ENCODE data around the gene RCOR1. TPM values are rescaled to one million over a fixed set of nuclear protein-coding genes. Genes with fewer than 3 reads are reported as not detected.
A peak's percentile ranks its signal among the peaks of the same experiment; 100 is the strongest.

RCOR1 gene
- total and polyA plus RNA-seq, 2 donors from 2014 or later: 4.9 to 17.9 TPM

DNA sequence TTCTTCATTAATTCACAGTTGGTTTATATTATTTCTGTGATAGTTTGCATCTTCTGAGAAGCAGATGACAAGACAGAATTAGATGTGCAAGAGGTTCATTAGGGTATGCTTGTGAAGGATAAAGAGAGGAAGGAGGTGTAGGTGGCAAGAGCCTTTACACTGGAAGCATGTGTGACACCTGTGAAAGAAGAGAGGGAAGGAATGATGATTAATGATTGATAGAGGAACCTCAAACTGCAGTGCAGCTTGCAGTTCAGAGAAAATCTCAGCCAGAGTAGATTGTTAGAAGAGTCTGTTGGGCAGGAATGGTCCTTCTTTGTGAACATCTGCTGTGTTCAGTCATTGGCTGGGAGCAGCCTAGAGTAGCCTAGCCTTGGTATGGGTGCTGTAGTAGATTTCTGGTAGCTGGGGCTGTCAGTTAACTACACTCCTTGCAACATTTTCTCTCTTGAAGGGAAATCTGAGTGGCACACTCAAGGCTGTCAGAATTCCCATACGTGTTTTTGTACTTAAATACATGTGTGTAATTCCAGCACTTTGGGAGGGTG, 9.0 kb downstream of the RCOR1 start:
- DNase-seq (no peak), FAIRE-seq (no peak)
- no peaks in the 10 kb centered on the region for H3K36me3 ChIP-seq (ENCODE audit: control insufficient read depth in 2 of 3, insufficient read depth in 3 of 3, low read length in 3 of 3)
- H3K27me3 ChIP-seq (ENCODE audit: control insufficient read depth, insufficient read depth, low read length): no peaks in the 10 kb centered on the region
- intact Hi-C loops (cut with DNase I): no loop called here
- no peak overlapping the region for H3K27ac ChIP-seq (ENCODE audit: low read depth in 2 of 2, low read length in 2 of 2)
- H3K4me1 ChIP-seq (ENCODE audit: control insufficient read depth in 2 of 3, insufficient read depth in 2 of 3, low read depth in 1 of 3, low read length in 3 of 3): peaks cover 0 to 6% (median 0%) of the 10 kb centered on the region in 3 donors
- TF ChIP-seq CTCF (IDR thresholded peaks at IDR 0.05; ENCODE audit: borderline replicate concordance, extremely low read depth, insufficient read depth): no peak
- H3K4me3 ChIP-seq (ENCODE audit: low read length in 3 of 3): no peak overlapping the region
- no peak overlapping the region for H3K9ac ChIP-seq (ENCODE audit: low read length in 3 of 3)
- H3K9me3 ChIP-seq (ENCODE audit: control insufficient read depth in 2 of 3, insufficient read depth in 1 of 3, low read length in 3 of 3): no peaks in the 10 kb centered on the region

DNA sequence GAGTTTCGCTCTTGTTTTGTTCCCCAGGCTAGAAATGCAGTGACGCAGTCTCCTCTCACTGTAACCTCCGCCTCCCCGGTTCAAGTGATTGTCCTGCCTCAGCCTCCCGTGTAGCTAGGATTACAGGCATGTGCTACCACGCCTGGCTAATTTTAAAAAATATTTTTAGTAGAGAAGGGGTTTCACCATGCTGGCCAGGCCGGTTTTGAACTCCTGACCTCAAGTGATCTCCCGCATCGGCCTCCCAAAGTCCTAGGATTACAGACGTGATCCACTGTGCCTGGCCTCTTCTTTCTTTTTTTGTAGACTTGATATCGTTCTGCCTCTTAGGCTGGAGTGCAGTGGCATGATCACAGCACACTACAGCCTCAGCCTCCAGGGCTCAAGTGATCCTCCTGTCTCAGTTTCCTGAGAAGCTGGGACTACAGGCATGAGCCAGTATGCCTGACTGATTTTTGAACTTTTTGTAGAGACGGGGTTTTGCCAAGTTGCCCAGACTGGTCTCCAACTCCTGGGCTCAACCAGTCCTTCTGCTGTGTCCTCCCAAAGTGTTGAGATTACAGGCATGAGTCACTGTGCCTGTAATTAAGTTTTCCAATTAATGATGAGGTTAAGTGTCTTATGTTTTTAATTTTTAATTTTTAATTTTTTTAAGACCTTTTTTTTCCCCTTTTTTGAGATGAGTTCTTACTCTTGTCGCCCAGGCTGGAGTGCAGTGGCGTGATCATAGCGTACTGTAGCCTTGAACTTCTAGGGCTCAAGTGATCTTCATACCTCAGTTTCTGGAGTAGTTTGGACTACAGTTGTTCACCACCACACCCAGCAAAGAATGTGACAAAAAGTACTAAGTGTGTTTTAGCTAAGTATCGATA, 10.2 kb downstream of the RCOR1 start:
- intact Hi-C loops (cut with DNase I): no loop called here
- DNase-seq: peak in 1 of 5 donors; percentile 15

DNA sequence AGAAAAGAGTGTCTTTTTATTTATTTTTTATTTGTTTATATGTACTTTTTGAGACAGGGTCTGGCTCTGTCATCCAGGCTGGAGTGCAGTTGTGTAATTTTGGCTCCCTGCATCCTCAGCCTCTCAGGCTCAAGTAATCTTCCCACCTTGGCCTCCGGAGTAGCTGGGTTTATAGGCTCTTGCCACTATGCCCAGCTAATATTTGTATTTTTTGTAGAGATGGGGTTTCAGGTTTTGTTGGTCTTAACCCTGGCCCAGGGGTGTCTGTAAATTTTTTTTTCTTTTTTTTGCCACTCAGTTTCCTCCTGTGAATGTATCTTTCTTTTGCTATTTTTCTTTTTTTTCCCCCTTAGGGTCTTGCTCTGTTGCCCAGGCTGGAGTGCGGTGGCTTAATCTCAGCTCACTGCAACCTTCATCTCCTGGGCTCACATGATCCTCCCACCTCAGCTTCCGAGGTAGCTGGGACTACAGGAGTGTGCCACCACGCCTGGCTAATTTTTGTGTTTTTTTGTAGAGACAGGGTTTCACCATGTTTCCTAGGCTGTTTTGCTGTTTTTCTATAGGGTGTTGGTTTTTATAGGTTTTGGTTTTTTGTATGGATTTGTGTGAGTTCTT, 11.0 kb downstream of the RCOR1 start:
- no peak overlapping the region for H3K4me3 ChIP-seq (ENCODE audit: low read length in 3 of 3)
- FAIRE-seq (no peak), DNase-seq (no peak)
- H3K27me3 ChIP-seq (ENCODE audit: control insufficient read depth, insufficient read depth, low read length): no peaks in the 10 kb centered on the region
- peaks cover 0 to 6% (median 0%) of the 10 kb centered on the region in 3 donors for H3K4me1 ChIP-seq (ENCODE audit: control insufficient read depth in 2 of 3, insufficient read depth in 2 of 3, low read depth in 1 of 3, low read length in 3 of 3)
- no peaks in the 10 kb centered on the region for H3K9me3 ChIP-seq (ENCODE audit: control insufficient read depth in 2 of 3, insufficient read depth in 1 of 3, low read length in 3 of 3)
- no peak for TF ChIP-seq CTCF (IDR thresholded peaks at IDR 0.05; ENCODE audit: borderline replicate concordance, extremely low read depth, insufficient read depth)
- H3K9ac ChIP-seq (ENCODE audit: low read length in 3 of 3): no peak overlapping the region
- intact Hi-C loops (cut with DNase I): no loop called here
- H3K27ac ChIP-seq (ENCODE audit: low read depth in 2 of 2, low read length in 2 of 2): no peak overlapping the region
- H3K36me3 ChIP-seq (ENCODE audit: control insufficient read depth in 2 of 3, insufficient read depth in 3 of 3, low read length in 3 of 3): no peaks in the 10 kb centered on the region

More for the DNA sequence above, 10.2 kb downstream of the RCOR1 start:
- Histone ChIP-seq H3K36me3 (ENCODE audit: control insufficient read depth in 2 of 3, insufficient read depth in 3 of 3, low read length in 3 of 3) (no peaks in the 10 kb centered on the region), H3K4me3 (ENCODE audit: low read length in 3 of 3) (no peak overlapping the region), H3K4me1 (ENCODE audit: control insufficient read depth in 2 of 3, insufficient read depth in 2 of 3, low read depth in 1 of 3, low read length in 3 of 3) (peaks cover 0 to 6% (median 0%) of the 10 kb centered on the region in 3 donors), H3K27me3 (ENCODE audit: control insufficient read depth, insufficient read depth, low read length) (no peaks in the 10 kb centered on the region), H3K9me3 (ENCODE audit: control insufficient read depth in 2 of 3, insufficient read depth in 1 of 3, low read length in 3 of 3) (no peaks in the 10 kb centered on the region), H3K27ac (ENCODE audit: low read depth in 2 of 2, low read length in 2 of 2) (no peak overlapping the region), H3K9ac (ENCODE audit: low read length in 3 of 3) (no peak overlapping the region)
- no peak for TF ChIP-seq CTCF (IDR thresholded peaks at IDR 0.05; ENCODE audit: borderline replicate concordance, extremely low read depth, insufficient read depth)
- FAIRE-seq: no peak

Data from kidney (tissue), 14 donors.